ENCODE data around the gene ABL1.

ABL1 gene

GRCh38 chr9:130873966-130874365 lies 38.9 kb downstream of the ABL1 start:
- TF ChIP-seq CTCF (IDR thresholded peaks at IDR 0.05) = no peak

DNA sequence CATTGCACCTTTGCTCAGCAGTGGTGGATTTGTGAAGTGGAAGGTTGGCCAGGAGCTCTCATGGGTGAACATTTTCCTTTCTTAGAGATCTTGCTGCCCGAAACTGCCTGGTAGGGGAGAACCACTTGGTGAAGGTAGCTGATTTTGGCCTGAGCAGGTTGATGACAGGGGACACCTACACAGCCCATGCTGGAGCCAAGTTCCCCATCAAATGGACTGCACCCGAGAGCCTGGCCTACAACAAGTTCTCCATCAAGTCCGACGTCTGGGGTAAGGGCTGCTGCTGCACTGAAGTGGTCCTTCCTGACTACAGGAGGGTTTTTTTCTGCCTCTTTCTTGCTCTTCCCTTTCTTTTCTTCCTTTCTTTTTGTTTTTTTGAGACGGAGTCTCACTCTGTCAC lies 39.7 kb downstream of the ABL1 start:
- TF ChIP-seq CTCF (IDR thresholded peaks at IDR 0.05) = no peak

- no peak for TF ChIP-seq CTCF (IDR thresholded peaks at IDR 0.05)
Measured at GRCh38 chr9:130877300-130877699, 42.2 kb downstream of the ABL1 start.

- TF ChIP-seq CTCF (IDR thresholded peaks at IDR 0.05) = no peak
Measured at GRCh38 chr9:130878295-130878694, 43.2 kb downstream of the ABL1 start.

GRCh38 chr9:130879863-130880411 lies 44.9 kb downstream of the ABL1 start:
- TF ChIP-seq CTCF (IDR thresholded peaks at IDR 0.05) = no peak

- no peak for TF ChIP-seq CTCF (IDR thresholded peaks at IDR 0.05)
Measured at GRCh38 chr9:130880599-130881220, 45.7 kb downstream of the ABL1 start.

- TF ChIP-seq CTCF (IDR thresholded peaks at IDR 0.05) = no peak
Measured at GRCh38 chr9:130881516-130881915, 46.5 kb downstream of the ABL1 start.
